ENCODE results near the gene CLCN4. TPM values are rescaled to one million over a fixed set of nuclear protein-coding genes. Genes with fewer than 3 reads are reported as not detected.

Gene CLCN4
- total and polyA plus RNA-seq, 7 experiments from 2014 or later, result 0.02 to 0.42 (median 0.11) TPM; not detected in 2

- intact Hi-C loops (cut with micrococcal nuclease), result no loop called here
- no peaks in the 10 kb centered on the region for H3K9me3 ChIP-seq (ENCODE audit: control insufficient read depth in 2 of 3, low read length in 3 of 3)
- H3K4me3 ChIP-seq (ENCODE audit: low read length), result no peak overlapping the region
- Mint-ChIP-seq H3K27ac (no peak overlapping the region), H3K36me3 (peaks cover 0 to 18% (median 0%) of the 10 kb centered on the region in 5 donors), H3K4me3 (no peak overlapping the region), H3K9me3 (no peaks in the 10 kb centered on the region), H3K4me1 (peaks cover 0 to 5% (median 0%) of the 10 kb centered on the region in 7 donors), H3K27me3 (no peaks in the 10 kb centered on the region)
- peaks cover 0 to 44% (median 4%) of the 10 kb centered on the region in 3 experiments for H3K36me3 ChIP-seq (ENCODE audit: control insufficient read depth in 2 of 3, insufficient read depth in 3 of 3, low read length in 3 of 3)
- ATAC-seq (no peak), DNase-seq (no peak)
- ChIA-PET CTCF (no interaction called here), POLR2A (no interaction called here)
- no peaks in the 10 kb centered on the region for H3K27me3 ChIP-seq (ENCODE audit: control insufficient read depth in 2 of 2, insufficient read depth in 2 of 2, low read length in 2 of 2)
- no peaks in the 10 kb centered on the region for H3K4me1 ChIP-seq (ENCODE audit: control insufficient read depth in 2 of 2, insufficient read depth in 2 of 2, low read length in 2 of 2)
- no peak overlapping the region for H3K27ac ChIP-seq (ENCODE audit: low read depth, low read length)
Observed at GRCh38 chrX:10133980-10134676, 22.6 kb upstream of the CLCN4 start.

GRCh38 chrX:10134921-10135320 is 21.9 kb upstream of the CLCN4 start:
- POLR2A ChIA-PET, result no interaction called here
- CTCF ChIA-PET, result no interaction called here
- intact Hi-C loops (cut with micrococcal nuclease), result no loop called here

GRCh38 chrX:10135561-10136399 is 21.0 kb upstream of the CLCN4 start:
- POLR2A ChIA-PET, result no interaction called here
- H3K36me3 ChIP-seq (ENCODE audit: control insufficient read depth in 2 of 3, insufficient read depth in 3 of 3, low read length in 3 of 3), result peaks cover 0 to 43% (median 0%) of the 10 kb centered on the region in 3 experiments
- H3K36me3 Mint-ChIP-seq, result peaks cover 0 to 21% (median 0%) of the 10 kb centered on the region in 5 donors

More at GRCh38 chrX:10134921-10135320, 21.9 kb upstream of the CLCN4 start:
- H3K27me3 Mint-ChIP-seq, result no peaks in the 10 kb centered on the region
- H3K9me3 Mint-ChIP-seq, result no peaks in the 10 kb centered on the region
- DNase-seq (no peak), ATAC-seq (no peak)
- peak overlapping the region in 1 of 9 donors; percentile 68 for H3K27ac Mint-ChIP-seq
- no peak overlapping the region for H3K4me3 Mint-ChIP-seq
- Histone ChIP-seq H3K36me3 (ENCODE audit: control insufficient read depth in 2 of 3, insufficient read depth in 3 of 3, low read length in 3 of 3) (peaks cover 0 to 44% (median 0%) of the 10 kb centered on the region in 3 experiments), H3K9me3 (ENCODE audit: control insufficient read depth in 2 of 3, low read length in 3 of 3) (no peaks in the 10 kb centered on the region), H3K27me3 (ENCODE audit: control insufficient read depth in 2 of 2, insufficient read depth in 2 of 2, low read length in 2 of 2) (no peaks in the 10 kb centered on the region), H3K27ac (ENCODE audit: low read depth, low read length) (no peak overlapping the region), H3K4me1 (ENCODE audit: control insufficient read depth in 2 of 2, insufficient read depth in 2 of 2, low read length in 2 of 2) (no peaks in the 10 kb centered on the region), H3K4me3 (ENCODE audit: low read length) (no peak overlapping the region)
- H3K36me3 Mint-ChIP-seq, result peaks cover 0 to 21% (median 0%) of the 10 kb centered on the region in 5 donors
- H3K4me1 Mint-ChIP-seq, result peaks cover 0 to 5% (median 0%) of the 10 kb centered on the region in 7 donors

GRCh38 chrX:10138726-10139125 is 18.0 kb upstream of the CLCN4 start:
- Mint-ChIP-seq H3K4me3 (no peak overlapping the region), H3K36me3 (peaks cover 0 to 29% (median 0%) of the 10 kb centered on the region in 5 donors), H3K4me1 (peaks cover 0 to 2% (median 0%) of the 10 kb centered on the region in 7 donors), H3K27me3 (no peaks in the 10 kb centered on the region), H3K27ac (no peak overlapping the region), H3K9me3 (peaks cover 0 to 1% (median 0%) of the 10 kb centered on the region in 11 donors)
- Histone ChIP-seq H3K4me3 (ENCODE audit: low read length) (no peak overlapping the region), H3K9me3 (ENCODE audit: control insufficient read depth in 2 of 3, low read length in 3 of 3) (no peaks in the 10 kb centered on the region), H3K27me3 (ENCODE audit: control insufficient read depth in 2 of 2, insufficient read depth in 2 of 2, low read length in 2 of 2) (no peaks in the 10 kb centered on the region), H3K27ac (ENCODE audit: low read depth, low read length) (no peak overlapping the region), H3K36me3 (ENCODE audit: control insufficient read depth in 2 of 3, insufficient read depth in 3 of 3, low read length in 3 of 3) (peaks cover 0 to 52% (median 0%) of the 10 kb centered on the region in 3 experiments), H3K4me1 (ENCODE audit: control insufficient read depth in 2 of 2, insufficient read depth in 2 of 2, low read length in 2 of 2) (no peaks in the 10 kb centered on the region)
- intact Hi-C loops (cut with micrococcal nuclease), result no loop called here
- DNase-seq (no peak), ATAC-seq (no peak)
- ChIA-PET POLR2A (no interaction called here), CTCF (no interaction called here)

More at GRCh38 chrX:10135561-10136399, 21.0 kb upstream of the CLCN4 start:
- Mint-ChIP-seq H3K27ac (peak overlapping the region in 1 of 9 donors; percentile 20), H3K9me3 (peaks cover 0 to 1% (median 0%) of the 10 kb centered on the region in 11 donors), H3K27me3 (no peaks in the 10 kb centered on the region), H3K4me1 (peaks cover 0 to 5% (median 0%) of the 10 kb centered on the region in 7 donors), H3K4me3 (no peak overlapping the region)
- Histone ChIP-seq H3K4me3 (ENCODE audit: low read length) (no peak overlapping the region), H3K27me3 (ENCODE audit: control insufficient read depth in 2 of 2, insufficient read depth in 2 of 2, low read length in 2 of 2) (no peaks in the 10 kb centered on the region), H3K27ac (ENCODE audit: low read depth, low read length) (no peak overlapping the region), H3K9me3 (ENCODE audit: control insufficient read depth in 2 of 3, low read length in 3 of 3) (no peaks in the 10 kb centered on the region), H3K4me1 (ENCODE audit: control insufficient read depth in 2 of 2, insufficient read depth in 2 of 2, low read length in 2 of 2) (no peaks in the 10 kb centered on the region)
- intact Hi-C loops (cut with micrococcal nuclease), result no loop called here
- no peak for ATAC-seq
- CTCF ChIA-PET, result no interaction called here
- no peak for DNase-seq

- no peaks in the 10 kb centered on the region for H3K4me1 ChIP-seq (ENCODE audit: control insufficient read depth in 2 of 2, insufficient read depth in 2 of 2, low read length in 2 of 2)
- no peaks in the 10 kb centered on the region for H3K4me1 Mint-ChIP-seq
- H3K9me3 ChIP-seq (ENCODE audit: control insufficient read depth in 2 of 3, low read length in 3 of 3), result no peaks in the 10 kb centered on the region
- H3K9me3 Mint-ChIP-seq, result peaks cover 0 to 1% (median 0%) of the 10 kb centered on the region in 11 donors
- no peak overlapping the region for H3K27ac Mint-ChIP-seq
- no peaks in the 10 kb centered on the region for H3K27me3 Mint-ChIP-seq
- POLR2A ChIA-PET, result no interaction called here
- H3K36me3 Mint-ChIP-seq, result peaks cover 0 to 26% (median 0%) of the 10 kb centered on the region in 5 donors
- DNase-seq, result no peak
- CTCF ChIA-PET, result no interaction called here
- no peak for ATAC-seq
- intact Hi-C loops (cut with micrococcal nuclease), result no loop called here
- no peak overlapping the region for H3K4me3 ChIP-seq (ENCODE audit: low read length)
- no peak overlapping the region for H3K4me3 Mint-ChIP-seq
- no peak overlapping the region for H3K27ac ChIP-seq (ENCODE audit: low read depth, low read length)
- peaks cover 0 to 44% (median 0%) of the 10 kb centered on the region in 3 experiments for H3K36me3 ChIP-seq (ENCODE audit: control insufficient read depth in 2 of 3, insufficient read depth in 3 of 3, low read length in 3 of 3)
- H3K27me3 ChIP-seq (ENCODE audit: control insufficient read depth in 2 of 2, insufficient read depth in 2 of 2, low read length in 2 of 2), result no peaks in the 10 kb centered on the region
Observed at GRCh38 chrX:10140264-10140663, 16.5 kb upstream of the CLCN4 start.

GRCh38 chrX:10142041-10142599 is 14.7 kb upstream of the CLCN4 start:
- Histone ChIP-seq H3K27me3 (ENCODE audit: control insufficient read depth in 2 of 2, insufficient read depth in 2 of 2, low read length in 2 of 2) (no peaks in the 10 kb centered on the region), H3K36me3 (ENCODE audit: control insufficient read depth in 2 of 3, insufficient read depth in 3 of 3, low read length in 3 of 3) (peaks cover 0 to 33% (median 0%) of the 10 kb centered on the region in 3 experiments), H3K27ac (ENCODE audit: low read depth, low read length) (no peak overlapping the region), H3K4me1 (ENCODE audit: control insufficient read depth in 2 of 2, insufficient read depth in 2 of 2, low read length in 2 of 2) (no peaks in the 10 kb centered on the region), H3K4me3 (ENCODE audit: low read length) (no peak overlapping the region), H3K9me3 (ENCODE audit: control insufficient read depth in 2 of 3, low read length in 3 of 3) (no peaks in the 10 kb centered on the region)
- H3K27ac Mint-ChIP-seq, result no peak overlapping the region
- H3K4me1 Mint-ChIP-seq, result no peaks in the 10 kb centered on the region
- no peak for DNase-seq
- H3K36me3 Mint-ChIP-seq, result peaks cover 0 to 36% (median 10%) of the 10 kb centered on the region in 5 donors
- no peaks in the 10 kb centered on the region for H3K27me3 Mint-ChIP-seq
- ATAC-seq, result no peak
- POLR2A ChIA-PET, result no interaction called here
- CTCF ChIA-PET, result no interaction called here
- peaks cover 0 to 1% (median 0%) of the 10 kb centered on the region in 11 donors for H3K9me3 Mint-ChIP-seq
- H3K4me3 Mint-ChIP-seq, result no peak overlapping the region
- intact Hi-C loops (cut with micrococcal nuclease), result no loop called here
